PC-9 (cell line): ENCODE measurements around the gene STARD8. TPM values are rescaled to one million over a fixed set of nuclear protein-coding genes. Genes with fewer than 3 reads are reported as not detected.

Experiments used
- BruUV-seq: library from RNA; stranded (reverse); fragments of 400-500 nt; replicated peaks from 2 replicates; lab custom pipeline; 2021; lab: Mats Ljungman, UMichigan
- CTCF ChIA-PET: fragments of 300-600 bp; sonication (Branson Sonifier 250); formaldehyde crosslinking; loops from one replicate; lab custom pipeline; 2022; ENCODE audit warnings: antibody characterized with exemption; lab: Charles Lee
- POLR2A ChIA-PET: fragments of 300-600 bp; sonication (Branson Sonifier 250); formaldehyde crosslinking; loops from one replicate; lab custom pipeline; 2022; ENCODE audit warnings: antibody characterized with exemption; ENCODE audit not compliant: unreplicated experiment; lab: Charles Lee
- DNase-seq, 2 experiments: peaks; one replicate each; pipeline versions ENCODE4 v3.0.0 to v3.0.0-alpha.2; 2015 to 2022; ENCODE audit warnings: mixed read lengths in 1 of 2
- H2AFZ ChIP-seq: fragments of 200-600 bp; sonication (generic); 2 replicates; pipeline ENCODE4 v1.8.1; 2017; ENCODE audit warnings: antibody characterized with exemption
- H3F3A ChIP-seq: fragments of 200-600 bp; sonication (generic); 2 replicates; pipeline ENCODE4 v1.8.1; 2017; ENCODE audit warnings: antibody characterized with exemption, mild to moderate bottlenecking, low read depth; ENCODE audit not compliant: insufficient read depth
- H3K27ac ChIP-seq: fragments of 200-600 bp; sonication (generic); 2 replicates; pipeline ENCODE4 v1.6.1; 2016; ENCODE audit warnings: mixed run types
- H3K27me3 ChIP-seq: fragments of 200-600 bp; sonication (generic); 2 replicates; pipeline ENCODE4 v1.6.1; 2016; ENCODE audit warnings: low read depth, mixed run types; ENCODE audit not compliant: insufficient read depth
- H3K36me3 ChIP-seq: fragments of 200-600 bp; sonication (generic); 2 replicates; pipeline ENCODE4 v1.6.1; 2016; ENCODE audit warnings: low read depth, mixed run types
- H3K4me1 ChIP-seq: fragments of 200-600 bp; sonication (generic); replicated peaks from 2 replicates; pipeline ENCODE4 v1.6.1; 2016; ENCODE audit warnings: mixed run types; ENCODE audit not compliant: insufficient read depth
- H3K4me2 ChIP-seq: fragments of 200-600 bp; sonication (generic); 2 replicates; pipeline ENCODE4 v1.6.1; 2017; ENCODE audit warnings: mixed run types
- H3K4me3 ChIP-seq: fragments of 200-600 bp; sonication (generic); 2 replicates; pipeline ENCODE4 v1.6.1; 2016; ENCODE audit warnings: mixed run types
- H3K79me2 ChIP-seq: fragments of 200-600 bp; sonication (generic); 2 replicates; pipeline ENCODE4 v1.6.1; 2017; ENCODE audit warnings: low read depth, mixed run types
- H3K9me2 ChIP-seq: fragments of 200-600 bp; sonication (generic); 2 replicates; pipeline ENCODE4 v1.8.1; 2017; ENCODE audit warnings: mild to moderate bottlenecking; ENCODE audit not compliant: insufficient read depth
- H3K9me3 ChIP-seq: fragments of 200-600 bp; sonication (generic); 2 replicates; pipeline ENCODE4 v1.8.1; 2016; ENCODE audit warnings: low read depth; ENCODE audit not compliant: insufficient read depth
- H4K20me1 ChIP-seq: fragments of 200-600 bp; sonication (generic); 2 replicates; pipeline ENCODE4 v1.8.1; 2017; ENCODE audit not compliant: insufficient read depth
- CTCF ChIP-seq: fragments of 200-600 bp; sonication (generic); conservative IDR thresholded peaks from 2 replicates; pipeline ENCODE4 v1.6.1; 2017; ENCODE audit warnings: mixed run types, antibody characterized with exemption, mild to moderate bottlenecking, moderate library complexity
- EZH2 ChIP-seq: fragments of 200-600 bp; sonication (generic); IDR thresholded peaks from 2 replicates; pipeline ENCODE4 v1.8.0; 2017; ENCODE audit warnings: antibody characterized with exemption, low read depth
- intact Hi-C: fragments of 100-400 bp; cut with micrococcal nuclease; formaldehyde crosslinking; loops from one replicate; pipeline ENCODE4 v1.10.0; 2022; ENCODE audit not compliant: unreplicated experiment
- total RNA-seq: library from RNA; stranded (reverse); gene quantifications from 2 replicates; pipeline ENCODE4 v1.2.3, GENCODE V29; 2021

STARD8 gene
- total RNA-seq, 1 experiment from 2014 or later = 2.2 TPM

GRCh38 chrX:68646421-68646820, 1.0 kb upstream of the STARD8 start:
- H3K9me3 ChIP-seq = no peaks in the 10 kb centered on the region
- no peaks in the 10 kb centered on the region for H3K36me3 ChIP-seq
- intact Hi-C loops = no loop called here
- no peak overlapping the region for H3K27ac ChIP-seq
- peaks cover 9% of the 10 kb centered on the region; the same call in 1 of the 2 replicates for H3K27me3 ChIP-seq
- no peak overlapping the region for H3K4me2 ChIP-seq
- no peaks in the 10 kb centered on the region for H3K4me1 ChIP-seq
- no TSS peak for BruUV-seq
- DNase-seq = no peak
- ChIA-PET POLR2A (no interaction called here), CTCF (no interaction called here)
- no peaks in the 10 kb centered on the region for H4K20me1 ChIP-seq
- H3K9me2 ChIP-seq = no peaks in the 10 kb centered on the region
- no peaks in the 10 kb centered on the region for H3K79me2 ChIP-seq
- no peak overlapping the region for H3K4me3 ChIP-seq
- no peak overlapping the region for H2AFZ ChIP-seq
- no peak for TF ChIP-seq CTCF
- no peak for TF ChIP-seq EZH2
- H3F3A ChIP-seq = no peaks in the 10 kb centered on the region

- Histone ChIP-seq H3F3A (no peaks in the 10 kb centered on the region), H2AFZ (no peak overlapping the region), H3K36me3 (no peaks in the 10 kb centered on the region), H3K4me3 (no peak overlapping the region), H3K27ac (no peak overlapping the region), H3K79me2 (no peaks in the 10 kb centered on the region), H4K20me1 (no peaks in the 10 kb centered on the region), H3K4me2 (no peak overlapping the region), H3K27me3 (peaks cover 9% of the 10 kb centered on the region; the same call in 1 of the 2 replicates), H3K9me2 (no peaks in the 10 kb centered on the region), H3K9me3 (no peaks in the 10 kb centered on the region), H3K4me1 (no peaks in the 10 kb centered on the region)
- no peak for DNase-seq
- intact Hi-C loops = no loop called here
- TF ChIP-seq CTCF (no peak), EZH2 (no peak)
- no TSS peak for BruUV-seq
- POLR2A ChIA-PET = no interaction called here
- CTCF ChIA-PET = no interaction called here
Measured at GRCh38 chrX:68648960-68649359, 1.5 kb downstream of the STARD8 start.

GRCh38 chrX:68650491-68650890, 3.0 kb downstream of the STARD8 start:
- Histone ChIP-seq H3K4me2 (no peak overlapping the region), H2AFZ (no peak overlapping the region), H3K27ac (no peak overlapping the region), H3F3A (no peaks in the 10 kb centered on the region), H3K9me2 (no peaks in the 10 kb centered on the region), H3K27me3 (peaks cover 9% of the 10 kb centered on the region; the same call in 1 of the 2 replicates), H3K4me3 (no peak overlapping the region), H3K4me1 (no peaks in the 10 kb centered on the region), H3K9me3 (no peaks in the 10 kb centered on the region), H3K79me2 (no peaks in the 10 kb centered on the region), H4K20me1 (no peaks in the 10 kb centered on the region), H3K36me3 (no peaks in the 10 kb centered on the region)
- intact Hi-C loops = no loop called here
- BruUV-seq = no TSS peak
- POLR2A ChIA-PET = no interaction called here
- no peak for DNase-seq
- CTCF ChIA-PET = no interaction called here
- no peak for TF ChIP-seq CTCF
- TF ChIP-seq EZH2 = no peak
